Amniotic stem cell (primary cell): ENCODE measurements around the gene TUBA8.
"Not testable (repeated sequence)": the region's sequence is repeated elsewhere in the genome, so short reads cannot be mapped to it uniquely, and the experiment has no call there.

Experiments
- DNase-seq: peaks from one replicate; lab custom pipeline; 2025; lab: John Stamatoyannopoulos, UW

The TUBA8 gene

GRCh38 chr22:18110194-18110953 lies at the start of gene TUBA8:
Gene TUBA8 (plus strand): TSS chr22:18110809. CDS start chr22:18110866, 57 bp downstream.
- no peak for DNase-seq

- no peak for DNase-seq
Observed at GRCh38 chr22:18062421-18062820, 48.2 kb upstream of the TUBA8 start.

GRCh38 chr22:18063306-18063705 lies 47.3 kb upstream of the TUBA8 start:
- no peak for DNase-seq

- DNase-seq = not testable (repeated sequence)
Observed at GRCh38 chr22:18063715-18064114, 46.9 kb upstream of the TUBA8 start.

GRCh38 chr22:18064636-18065035 lies 46.0 kb upstream of the TUBA8 start:
- no peak for DNase-seq

GRCh38 chr22:18065256-18065655 lies 45.4 kb upstream of the TUBA8 start:
- DNase-seq = no peak

GRCh38 chr22:18066181-18066859 lies 44.3 kb upstream of the TUBA8 start:
- no peak for DNase-seq

GRCh38 chr22:18067121-18067520 lies 43.5 kb upstream of the TUBA8 start:
- DNase-seq = no peak

GRCh38 chr22:18067548-18068341 lies 42.9 kb upstream of the TUBA8 start:
- DNase-seq = no peak

- DNase-seq = no peak
Observed at GRCh38 chr22:18068381-18068988, 42.1 kb upstream of the TUBA8 start.

- DNase-seq = no peak
Observed at GRCh38 chr22:18069041-18069440, 41.6 kb upstream of the TUBA8 start.

GRCh38 chr22:18070041-18070440 lies 40.6 kb upstream of the TUBA8 start:
- DNase-seq = no peak

- no peak for DNase-seq
Observed at GRCh38 chr22:18070556-18071306, 39.9 kb upstream of the TUBA8 start.

GRCh38 chr22:18071307-18071967 lies 39.2 kb upstream of the TUBA8 start:
- DNase-seq = not testable (repeated sequence)

- no peak for DNase-seq
Observed at GRCh38 chr22:18071968-18072310, 38.7 kb upstream of the TUBA8 start.

GRCh38 chr22:18073467-18073866 lies 37.1 kb upstream of the TUBA8 start:
- no peak for DNase-seq

GRCh38 chr22:18073927-18074326 lies 36.7 kb upstream of the TUBA8 start:
- DNase-seq = not testable (repeated sequence)

- no peak for DNase-seq
Observed at GRCh38 chr22:18075101-18075719, 35.4 kb upstream of the TUBA8 start.

- DNase-seq = peak; percentile 82
Observed at GRCh38 chr22:18075720-18076497, 34.7 kb upstream of the TUBA8 start.
